Sciatic nerve (tissue), 2 donors: ENCODE data around the gene RCAN3. TPM values are rescaled to one million over a fixed set of nuclear protein-coding genes. Genes with fewer than 3 reads are reported as not detected.

Source experiments
- ATAC-seq: fragments of 200-7000 bp; cut with Tn5 transposase; one replicate; pipeline ENCODE4 v1.9.1; 2020; ENCODE audit warnings: mild to moderate bottlenecking, moderate library complexity
- DNase-seq: peaks from one replicate; pipeline ENCODE4 v3.0.0-alpha.2; 2020; ENCODE audit warnings: low spot score
- intact Hi-C: fragments of 100-400 bp; cut with DNase I; formaldehyde crosslinking; loops from one replicate; pipeline ENCODE4 v1.14.2; 2022
- total RNA-seq: library from RNA; stranded (reverse); fragmentation: NEBNext Ultra II Directional; extraction: Animal tissue kit (Norgen Biotek cat#: 25700); gene quantifications from one replicate; pipeline ENCODE4 v1.2.1, GENCODE V29; 2021
- donor health status: DM: no; HTN: no; CAD: no.
- donor health status: DM: no; HTN: no; CAD: no.

RCAN3 gene
- total RNA-seq, 1 donor from 2014 or later: 14.0 TPM

DNA sequence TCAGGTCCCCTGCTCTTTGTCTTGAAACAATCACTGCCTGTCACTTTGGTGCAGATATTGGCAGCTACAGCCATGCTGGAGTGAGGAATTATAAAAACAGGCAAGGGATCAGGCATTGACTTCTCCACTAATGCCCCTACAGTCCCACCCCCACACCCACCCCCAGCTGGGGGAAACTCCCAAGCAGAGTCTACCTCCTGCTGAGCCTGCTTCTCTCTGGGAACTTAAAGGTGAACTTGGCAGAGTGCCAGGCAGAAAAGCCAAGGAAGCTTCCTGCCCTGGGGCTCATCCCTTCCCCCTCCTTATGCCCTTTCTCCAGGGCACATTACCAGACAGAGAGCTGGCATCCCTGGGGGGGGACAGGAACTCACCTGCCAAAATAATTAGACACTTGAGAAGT, 60.0 kb downstream of the RCAN3 start:
- intact Hi-C loops: no loop called here
- ATAC-seq (no peak), DNase-seq (peak; percentile 42)

DNA sequence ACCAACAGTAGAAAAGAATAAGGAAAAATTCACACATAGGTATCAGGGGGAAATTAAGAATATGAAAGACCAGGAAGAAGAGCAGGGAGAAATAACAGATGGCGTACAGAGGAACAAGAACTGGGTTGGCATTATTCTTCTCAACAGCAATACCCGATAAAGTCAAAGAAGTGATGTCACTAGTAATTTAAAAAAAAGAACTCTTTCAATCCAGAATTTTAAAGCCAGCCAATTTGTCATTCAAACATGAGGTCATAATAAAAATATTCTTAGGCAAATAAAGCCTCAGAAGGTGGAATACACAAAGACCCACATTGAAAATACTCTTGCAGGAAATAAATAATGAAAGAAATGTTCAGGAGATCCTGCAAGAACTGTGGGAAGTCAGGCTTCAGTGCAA, 62.1 kb downstream of the RCAN3 start:
- DNase-seq: no peak

DNA sequence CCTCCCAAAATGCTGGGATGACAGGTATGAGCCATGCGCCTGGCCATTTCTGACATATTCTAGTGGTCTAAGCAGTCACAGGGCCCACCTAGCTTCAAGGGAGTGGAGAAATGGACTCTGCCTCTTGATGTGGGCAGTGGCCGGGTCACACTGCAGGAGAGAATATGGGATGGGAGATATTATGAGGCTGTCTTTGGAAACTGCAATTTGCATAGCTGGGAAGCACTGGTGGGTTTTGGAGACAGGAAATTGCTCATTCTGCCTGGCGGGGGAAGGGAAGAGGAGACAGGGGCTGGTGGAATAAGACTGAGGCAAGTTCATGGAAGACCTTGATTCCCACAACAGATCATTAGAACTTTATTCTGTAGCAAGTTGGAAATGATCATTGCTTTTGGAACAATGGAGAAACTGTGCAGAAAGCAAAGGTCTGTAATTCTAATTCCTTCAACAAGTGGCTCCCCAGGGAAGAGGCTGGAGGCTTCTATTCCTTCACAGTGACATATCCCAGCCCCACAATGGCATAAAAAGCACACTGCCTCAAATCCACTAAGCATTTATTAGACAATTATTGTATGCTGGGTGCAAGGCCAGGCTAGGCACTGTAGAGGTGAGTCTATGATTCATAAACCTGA, 63.7 kb downstream of the RCAN3 start:
- no peak for ATAC-seq
- no peak for DNase-seq
- intact Hi-C loops: no loop called here

More for the DNA sequence above, 62.1 kb downstream of the RCAN3 start:
- intact Hi-C loops: no loop called here
- no peak for ATAC-seq

DNA sequence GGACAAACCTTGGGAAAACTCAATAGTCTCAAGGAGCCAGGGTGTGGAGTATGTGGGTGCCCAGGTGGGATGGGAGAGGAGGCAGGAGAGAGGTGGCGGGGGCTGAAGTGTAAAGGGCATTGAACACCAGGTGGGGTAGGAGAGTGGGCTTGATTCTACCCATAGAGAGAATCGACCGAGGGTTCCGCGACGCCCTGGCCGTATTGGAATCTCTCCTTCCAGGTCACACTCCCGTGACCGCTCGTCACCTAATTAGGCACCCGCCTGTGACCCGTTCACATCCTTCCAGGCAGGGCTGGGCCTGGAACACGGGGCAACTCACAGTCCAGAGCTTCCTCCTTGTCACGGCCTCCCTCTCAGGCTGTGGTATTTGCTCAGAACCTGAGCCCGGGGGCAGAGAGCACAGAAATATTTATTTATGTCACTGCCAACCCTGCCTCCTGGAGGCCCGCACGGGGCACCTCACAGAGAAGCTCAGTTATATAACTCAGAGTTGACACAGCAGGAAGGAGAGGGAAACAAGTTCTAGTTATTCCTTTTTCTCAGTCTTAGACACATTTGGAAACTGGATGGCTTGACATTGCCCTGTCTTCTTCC, 65.3 kb downstream of the RCAN3 start:
- intact Hi-C loops: no loop called here
- ATAC-seq: peak; percentile 41

DNA sequence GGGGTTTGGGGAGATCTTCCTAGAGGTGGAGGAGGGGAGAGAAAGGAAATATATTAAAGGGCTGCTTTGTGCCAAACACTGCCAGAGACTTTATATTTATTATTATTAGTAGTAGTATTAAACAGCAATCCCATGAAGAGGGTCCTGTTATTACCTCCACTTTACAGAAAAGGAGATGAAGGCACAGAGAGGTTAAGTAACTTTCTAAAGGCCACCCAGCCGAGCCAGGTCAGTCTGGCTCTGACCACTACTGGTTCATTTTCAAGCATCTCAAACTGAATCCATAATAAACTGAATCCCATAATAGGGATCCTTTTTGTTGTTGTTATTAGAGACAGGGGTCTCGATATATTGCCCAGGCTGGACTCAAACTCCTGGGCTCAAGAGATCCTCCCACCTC, 65.8 kb downstream of the RCAN3 start:
- DNase-seq (no peak), ATAC-seq (no peak)
- intact Hi-C loops: no loop called here

More for the DNA sequence above, 65.3 kb downstream of the RCAN3 start:
- no peak for DNase-seq

DNA sequence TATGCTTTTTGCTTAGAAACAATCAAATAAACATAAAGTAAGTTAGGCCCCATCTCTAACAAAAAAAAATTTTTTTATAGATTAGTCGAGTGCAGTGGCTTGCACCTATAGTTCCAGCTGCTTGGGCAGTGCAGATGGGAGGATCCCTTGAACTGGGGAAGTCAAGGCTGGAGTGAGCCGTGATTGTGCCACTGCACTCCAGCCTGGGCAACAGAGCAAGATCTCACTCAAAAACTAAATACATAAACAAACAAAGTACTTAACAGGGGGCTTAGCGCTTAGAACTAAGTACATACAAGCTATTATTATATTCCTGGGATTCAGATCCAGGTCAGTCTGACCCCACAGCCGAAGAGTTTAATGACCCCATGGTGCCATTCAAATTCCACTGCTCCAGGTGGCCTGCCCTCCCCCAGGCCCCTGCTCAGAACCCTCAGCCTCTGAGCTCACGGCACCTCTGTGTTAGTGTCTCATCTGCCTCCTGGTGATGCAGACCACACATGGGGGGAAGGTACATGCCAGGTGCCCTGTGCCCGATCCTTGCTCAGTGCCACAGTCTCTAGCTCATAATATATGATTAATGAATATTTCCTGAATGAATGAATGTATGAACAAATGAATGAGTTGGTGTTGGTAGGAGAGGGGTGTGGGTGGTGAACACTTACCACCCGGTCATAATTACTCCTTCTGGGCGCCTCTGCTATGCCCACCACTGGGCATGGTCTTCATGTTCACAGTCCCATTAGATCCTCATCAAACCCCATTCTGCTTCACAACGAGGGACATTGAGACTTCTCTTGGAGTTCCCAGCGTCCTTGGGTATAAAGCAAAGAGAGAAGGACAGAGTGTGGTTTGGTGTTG, 67.9 kb downstream of the RCAN3 start:
- DNase-seq: no peak
- no peak for ATAC-seq
- intact Hi-C loops: no loop called here

DNA sequence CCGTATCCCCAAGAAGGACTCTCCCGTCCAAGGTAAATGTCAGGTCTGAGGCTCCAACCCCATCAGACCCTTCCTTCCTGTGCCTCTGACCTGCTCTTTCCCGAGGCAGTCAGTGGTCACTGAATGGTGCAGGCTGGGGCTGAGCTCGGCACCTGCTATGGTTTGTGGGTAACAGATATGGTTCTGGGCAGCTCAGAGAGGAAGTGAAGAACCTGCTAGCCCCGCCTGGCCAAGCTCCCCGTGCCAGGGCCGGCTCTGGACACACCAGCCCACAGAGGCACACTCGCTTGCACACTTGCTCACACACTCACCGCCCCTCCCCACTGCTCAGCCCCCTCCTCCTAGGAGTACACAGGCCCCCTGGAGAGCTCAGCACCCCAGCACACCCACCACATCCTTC, 69.7 kb downstream of the RCAN3 start:
- no peak for ATAC-seq
- intact Hi-C loops: no loop called here
- no peak for DNase-seq

DNA sequence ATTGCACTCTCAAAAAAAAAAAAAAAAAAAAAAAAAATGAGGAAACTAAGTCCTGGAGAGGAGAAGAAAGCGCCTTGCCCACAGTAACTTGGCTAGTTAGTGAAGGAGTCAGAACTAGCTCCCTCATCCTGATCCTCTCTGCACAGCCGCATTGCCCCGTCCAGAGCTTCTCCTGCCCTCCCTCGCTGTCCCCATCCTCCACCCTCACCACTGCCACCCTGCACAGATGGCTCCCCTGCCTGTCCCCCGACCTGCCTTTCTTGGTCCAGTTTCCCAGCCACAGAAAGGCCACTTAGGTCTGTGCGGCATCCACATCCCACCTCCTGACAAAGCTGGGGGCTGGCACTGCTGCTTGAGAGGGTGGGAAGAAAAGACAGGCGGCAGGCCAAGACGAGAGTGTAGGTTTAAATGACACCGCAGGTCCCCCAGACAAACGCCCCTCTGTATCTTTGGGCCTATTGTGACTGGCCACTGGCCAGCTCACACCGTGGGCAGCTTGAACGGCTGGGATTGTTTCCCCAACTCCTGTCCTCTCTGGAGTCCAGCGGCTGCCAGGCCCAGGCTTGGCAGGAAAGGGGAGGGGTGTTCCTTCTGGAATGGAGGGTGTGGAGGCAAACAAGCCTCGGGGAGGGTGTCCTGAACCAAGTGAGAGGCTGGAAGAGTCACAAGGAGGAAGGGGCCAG, 73.4 kb downstream of the RCAN3 start:
- peak; percentile 70 for DNase-seq
- peak; percentile 85 for ATAC-seq
- intact Hi-C loops: no loop called here

DNA sequence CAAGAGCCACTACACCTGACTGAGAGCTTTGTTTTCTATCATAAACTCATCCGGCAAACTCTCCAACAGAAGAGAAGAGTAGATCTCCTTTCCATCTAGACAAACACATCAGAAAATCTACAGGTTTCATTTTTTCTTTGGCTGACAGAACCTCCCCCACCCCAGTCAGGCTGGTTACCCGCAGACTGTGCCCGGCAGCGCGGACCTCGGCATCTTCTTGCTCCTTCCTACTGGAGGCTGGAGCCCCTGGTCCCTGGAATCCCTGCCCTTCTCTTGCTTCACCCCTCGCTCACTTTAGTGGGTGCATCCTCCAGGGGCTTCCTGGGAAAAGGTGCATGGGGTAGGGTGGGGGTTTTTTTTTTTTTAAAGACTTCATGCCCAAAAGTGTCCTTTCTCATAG, 76.2 kb downstream of the RCAN3 start:
- intact Hi-C loops: no loop called here
- ATAC-seq (no peak), DNase-seq (no peak)

DNA sequence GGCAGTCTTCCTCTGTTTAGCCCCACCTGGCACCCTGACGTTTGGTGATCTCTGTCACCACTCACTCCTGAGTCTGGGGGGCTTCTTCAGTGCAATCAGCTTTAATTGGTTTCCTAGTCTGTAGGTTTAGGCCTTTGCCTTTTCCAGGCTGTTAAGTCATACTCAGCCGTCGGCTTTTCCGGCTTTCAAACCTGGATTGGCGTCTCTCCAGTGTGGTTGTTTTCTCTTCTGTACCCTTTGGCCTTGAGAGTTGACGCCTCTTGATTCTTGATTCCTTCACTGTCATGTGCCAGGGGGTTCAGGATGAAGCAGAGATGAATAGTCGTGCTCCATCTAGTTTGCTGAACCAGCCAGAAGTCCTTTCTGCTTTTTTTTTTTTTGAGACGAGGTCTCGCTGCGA, 78.1 kb downstream of the RCAN3 start:
- intact Hi-C loops: no loop called here
- ATAC-seq (no peak), DNase-seq (no peak)

DNA sequence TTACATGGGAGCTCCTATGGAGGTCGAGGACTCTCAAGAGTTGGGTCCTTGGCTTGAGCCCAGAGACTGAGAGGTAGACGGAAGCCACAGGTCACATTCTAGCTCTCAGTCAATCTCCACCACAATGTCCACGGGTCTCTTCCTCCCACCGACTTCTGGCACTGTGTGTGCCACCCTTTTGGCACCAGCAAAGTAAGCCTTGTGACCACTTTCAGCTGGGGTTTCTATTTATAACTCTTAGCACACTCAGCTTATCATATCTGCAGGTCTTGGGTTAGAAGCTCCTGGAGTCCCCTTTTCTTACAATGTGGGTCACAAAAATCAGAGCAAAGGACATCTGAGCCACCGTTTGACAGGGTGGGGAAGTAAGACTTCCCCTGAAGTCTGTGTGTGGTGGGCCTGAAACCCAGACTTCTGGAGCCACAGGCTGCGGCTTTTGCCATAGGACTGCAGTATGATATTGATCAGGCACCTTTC, 81.6 kb downstream of the RCAN3 start:
- intact Hi-C loops: no loop called here
- DNase-seq: no peak
- no peak for ATAC-seq

DNA sequence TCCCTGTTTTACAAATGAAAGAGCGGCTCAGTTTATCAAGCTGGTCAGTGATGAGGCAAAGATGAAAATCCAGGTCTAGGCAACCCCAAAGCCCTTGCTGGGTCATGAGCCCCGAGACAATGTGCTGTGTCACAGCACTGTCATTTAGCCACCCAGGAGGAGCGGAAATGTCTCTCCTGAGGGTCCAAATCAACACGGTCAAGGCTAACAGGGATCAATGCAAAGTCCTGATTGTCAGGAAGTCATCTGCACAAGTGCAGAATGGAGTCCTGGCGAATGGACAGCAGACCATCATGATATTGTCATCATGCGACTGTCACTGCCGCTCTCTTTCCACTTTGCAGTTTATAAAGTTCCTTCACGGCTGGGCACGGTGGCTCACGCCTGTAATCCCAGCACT, 83.5 kb downstream of the RCAN3 start:
- DNase-seq (no peak), ATAC-seq (no peak)
- intact Hi-C loops: no loop called here

DNA sequence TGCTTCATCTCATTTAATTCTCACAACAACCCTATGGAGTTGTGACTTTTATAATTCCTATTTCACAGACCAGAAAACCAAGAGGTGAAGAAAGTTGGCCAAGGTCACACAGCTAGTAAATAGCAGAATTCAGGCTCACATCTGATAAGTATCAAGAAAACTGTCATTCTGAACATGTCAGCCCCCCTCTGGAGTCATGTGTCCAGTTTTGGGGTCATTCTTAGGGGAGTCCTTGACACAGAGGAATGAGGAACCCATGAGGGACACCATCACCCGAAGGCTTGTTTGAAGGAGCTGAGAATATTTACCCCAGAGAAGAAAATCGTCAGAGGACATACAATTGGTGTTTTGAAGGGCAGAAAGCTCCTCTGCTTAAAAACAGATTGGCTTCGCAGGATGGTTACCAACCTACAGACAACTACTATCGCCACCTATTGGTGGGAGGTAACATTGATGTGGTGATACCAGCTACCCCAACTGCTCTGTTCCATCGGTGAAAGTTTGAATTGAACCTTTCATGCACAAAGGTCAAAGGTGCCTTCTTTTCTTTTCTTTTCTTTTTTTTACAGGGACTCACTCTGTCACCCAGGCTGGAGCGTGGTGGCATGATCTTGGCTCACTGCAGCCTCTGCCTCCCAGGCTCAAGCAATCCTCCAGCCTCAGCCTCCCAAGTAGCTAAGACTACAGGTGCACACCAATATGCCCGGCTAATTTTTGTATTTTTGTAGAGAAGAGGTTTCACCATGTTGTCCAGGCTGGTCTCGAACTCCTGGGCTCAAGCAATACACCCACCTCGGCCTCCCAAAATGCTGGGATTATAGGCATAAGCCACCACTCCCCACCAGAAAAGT, 84.6 kb downstream of the RCAN3 start:
- DNase-seq (no peak), ATAC-seq (peak; percentile 54)
- intact Hi-C loops: no loop called here

DNA sequence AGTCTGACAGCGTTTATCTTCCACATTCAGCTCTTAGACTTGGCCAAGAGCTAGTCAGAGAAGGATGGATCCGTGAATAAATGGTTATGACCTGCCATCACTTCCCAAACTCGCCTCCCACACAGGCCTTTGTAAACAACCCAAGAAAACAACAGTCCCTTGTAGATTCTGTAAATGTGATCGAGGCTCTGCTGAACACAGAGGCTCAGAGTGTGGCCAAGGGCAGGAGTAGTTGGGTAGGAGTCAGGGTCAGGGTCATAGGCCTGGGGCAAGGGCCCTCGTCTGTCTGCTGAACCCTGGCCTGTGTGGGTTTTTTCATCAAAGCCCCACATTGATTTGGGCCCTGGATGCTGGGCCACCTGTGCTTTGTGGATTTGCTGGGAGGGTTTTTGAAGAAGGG, 85.9 kb downstream of the RCAN3 start:
- DNase-seq (no peak), ATAC-seq (peak; percentile 61)
- intact Hi-C loops: no loop called here

DNA sequence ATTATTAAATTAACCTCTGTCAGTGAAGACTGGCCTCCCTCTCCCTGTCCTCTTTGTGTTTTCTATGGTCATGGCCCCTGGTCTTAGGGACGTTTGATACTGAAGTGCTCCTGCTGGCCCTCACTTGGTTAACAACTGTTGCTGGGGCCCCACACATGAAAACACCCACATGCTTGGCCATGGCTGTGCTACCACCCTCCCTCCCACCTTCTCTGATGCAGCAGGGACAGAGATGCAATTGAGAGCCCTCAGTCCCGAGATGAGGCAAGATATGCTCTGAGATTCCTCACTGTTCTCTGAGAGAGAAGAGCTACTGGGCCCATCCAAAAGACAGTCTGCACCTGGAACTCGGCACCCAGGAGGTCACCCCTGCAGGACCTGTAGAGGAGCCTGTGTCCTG, 86.6 kb downstream of the RCAN3 start:
- intact Hi-C loops: no loop called here
- ATAC-seq (peak; percentile 55), DNase-seq (no peak)
